Mesodermal cell (in vitro differentiated cells): ENCODE results near the gene DOLPP1. TPM values are rescaled to one million over a fixed set of nuclear protein-coding genes. Genes with fewer than 3 reads are reported as not detected.
A peak's percentile ranks its signal among the peaks of the same experiment; 100 is the strongest.
"Not testable (repeated sequence)": the region's sequence is repeated elsewhere in the genome, so short reads cannot be mapped to it uniquely, and the experiment has no call there.

Source experiments
- H3K27ac ChIP-seq: 2 replicates; pipeline ENCODE4 v1.7.0; 2013; ENCODE audit warnings: mild to moderate bottlenecking, low read depth, low read length, moderate library complexity; ENCODE audit not compliant: severe bottlenecking
- H3K36me3 ChIP-seq: 2 replicates; pipeline ENCODE4 v1.7.1; 2013; ENCODE audit warnings: mild to moderate bottlenecking, low read length, moderate library complexity; ENCODE audit not compliant: control insufficient read depth, insufficient read depth
- H3K4me1 ChIP-seq: one replicate; pipeline ENCODE4 v1.7.1; 2013; ENCODE audit warnings: mild to moderate bottlenecking, low read length; ENCODE audit not compliant: insufficient read depth, control insufficient read depth, poor library complexity, severe bottlenecking
- H3K4me3 ChIP-seq: 2 replicates; pipeline ENCODE4 v1.7.0; 2013; ENCODE audit warnings: low read length, control low read depth, mild to moderate bottlenecking; ENCODE audit not compliant: insufficient read depth, poor library complexity, severe bottlenecking; ENCODE audit errors: extremely low read depth
- H3K9me3 ChIP-seq: 2 replicates; pipeline ENCODE4 v1.7.1; 2013; ENCODE audit warnings: mild to moderate bottlenecking, low read length, moderate library complexity; ENCODE audit not compliant: control insufficient read depth
- WGBS, 2 experiments: methylation state at CpG; one replicate each; pipeline ENCODE4 v1.1.5; 2013; ENCODE audit warnings: missing lambda C conversion rate in 2 of 2; ENCODE audit not compliant: insufficient coverage in 2 of 2; 5-methylcytosine and 5-hydroxymethylcytosine counted together
- polyA plus RNA-seq, 2 experiments: library from polyadenylated mRNA; stranded (reverse); fragments of 50-300 nt; gene quantifications; one replicate each; pipeline ENCODE4 v1.2.3, GENCODE V29; 2013

The DOLPP1 gene, protein sequence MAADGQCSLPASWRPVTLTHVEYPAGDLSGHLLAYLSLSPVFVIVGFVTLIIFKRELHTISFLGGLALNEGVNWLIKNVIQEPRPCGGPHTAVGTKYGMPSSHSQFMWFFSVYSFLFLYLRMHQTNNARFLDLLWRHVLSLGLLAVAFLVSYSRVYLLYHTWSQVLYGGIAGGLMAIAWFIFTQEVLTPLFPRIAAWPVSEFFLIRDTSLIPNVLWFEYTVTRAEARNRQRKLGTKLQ
- polyA plus RNA-seq (2013, experiment 1 of 2) = 18.4 TPM
- polyA plus RNA-seq (2013, experiment 2 of 2) = 14.8 TPM

GRCh38 chr9:129080601-129081387 lies at the start of gene DOLPP1:
DOLPP1 (plus strand) TSS chr9:129081111; CDS start chr9:129081132, 21 bp downstream.
- H3K4me1 ChIP-seq = no peaks in the 10 kb centered on the region
- no peaks in the 10 kb centered on the region for H3K9me3 ChIP-seq
- 0 to 1% methylated on average over 54 to 64 of the region's 70 CpGs for WGBS, 2 experiments
- no peaks in the 10 kb centered on the region for H3K36me3 ChIP-seq
- H3K4me3 ChIP-seq = peak within 1 kb of the TSS; percentile 69
- H3K27ac ChIP-seq = peak within 1 kb of the TSS; percentile 75

DNA sequence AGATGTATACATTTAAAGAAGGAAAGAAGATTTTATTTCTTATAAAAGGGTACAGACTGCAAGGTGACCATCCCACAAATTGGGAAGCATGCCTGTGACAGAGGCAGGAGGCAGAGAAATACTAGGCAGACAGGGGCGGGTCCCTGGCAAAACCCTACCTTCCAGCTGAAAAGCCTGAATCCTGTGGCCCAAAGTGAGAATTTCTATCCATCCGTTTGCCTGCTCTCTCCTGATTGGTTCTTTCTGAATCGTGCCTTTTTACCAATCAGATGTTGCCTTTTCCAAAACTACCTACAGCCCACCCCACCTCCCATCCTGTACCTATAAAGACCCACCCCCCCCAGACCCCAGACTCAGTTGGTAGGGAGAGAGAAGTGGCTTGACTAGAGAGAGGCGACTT lies 49.4 kb upstream of the DOLPP1 start:
- Histone ChIP-seq H3K4me1 (peaks cover 6% of the 10 kb centered on the region), H3K36me3 (no peaks in the 10 kb centered on the region), H3K4me3 (no peak overlapping the region), H3K27ac (no peak overlapping the region), H3K9me3 (no peaks in the 10 kb centered on the region)
- WGBS, 2 experiments = 66 to 78% methylated on average over 3 to 4 of the region's 4 CpGs

DNA sequence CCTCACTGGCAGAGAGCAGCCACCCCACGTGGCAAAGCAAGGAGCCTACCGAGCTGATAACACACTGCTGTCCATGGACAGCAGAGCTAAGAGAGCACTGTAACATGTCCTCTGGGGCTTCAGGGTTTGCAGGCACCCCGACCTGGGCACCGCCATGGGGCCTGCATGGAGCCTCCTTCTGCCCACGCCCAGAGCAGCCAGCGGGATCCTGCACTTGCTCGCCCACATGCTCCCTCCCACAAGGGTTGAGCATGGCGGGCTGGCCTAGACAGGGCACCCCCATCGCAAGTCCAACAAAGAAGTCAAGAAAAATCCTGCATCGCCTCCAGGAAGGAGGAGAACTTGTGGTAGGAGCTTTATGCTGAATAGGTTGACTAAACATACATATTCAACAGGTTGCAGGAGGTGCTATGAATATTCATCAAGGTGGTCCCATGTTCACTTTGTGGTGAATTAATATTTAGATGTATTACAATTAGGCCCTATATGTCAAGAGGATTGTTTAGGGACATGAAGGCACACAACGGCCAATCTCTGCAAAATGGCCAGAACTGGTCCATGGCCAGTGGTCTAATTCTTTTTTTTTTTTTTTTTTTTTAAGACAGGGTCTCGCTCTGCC lies 48.3 kb upstream of the DOLPP1 start:
- Histone ChIP-seq H3K36me3 (no peaks in the 10 kb centered on the region), H3K9me3 (no peaks in the 10 kb centered on the region), H3K4me3 (no peak overlapping the region), H3K27ac (no peak overlapping the region), H3K4me1 (peaks cover 6% of the 10 kb centered on the region)
- WGBS, 2 experiments = 90 to 96% methylated on average over 8 to 10 of the region's 12 CpGs

DNA sequence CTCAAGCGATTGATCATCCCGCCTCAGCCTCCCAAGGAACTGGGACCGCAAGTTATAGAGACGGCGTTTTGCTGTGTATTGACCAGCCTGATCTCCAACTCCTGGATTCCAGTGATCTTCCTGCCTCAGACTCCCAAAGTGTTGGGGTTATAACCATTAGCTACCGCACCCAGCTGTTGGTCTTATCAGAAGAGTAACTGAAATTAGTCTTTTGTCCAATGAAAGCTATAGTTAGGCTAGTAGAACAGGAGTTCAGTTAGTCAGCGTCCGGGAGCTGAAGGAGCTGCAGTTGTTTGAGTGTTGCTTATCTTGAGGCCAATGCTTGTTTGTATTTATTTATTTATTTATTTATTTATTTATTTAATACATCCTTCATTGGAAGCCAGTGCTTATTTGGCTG lies 47.7 kb upstream of the DOLPP1 start:
- no peak overlapping the region for H3K4me3 ChIP-seq

DNA sequence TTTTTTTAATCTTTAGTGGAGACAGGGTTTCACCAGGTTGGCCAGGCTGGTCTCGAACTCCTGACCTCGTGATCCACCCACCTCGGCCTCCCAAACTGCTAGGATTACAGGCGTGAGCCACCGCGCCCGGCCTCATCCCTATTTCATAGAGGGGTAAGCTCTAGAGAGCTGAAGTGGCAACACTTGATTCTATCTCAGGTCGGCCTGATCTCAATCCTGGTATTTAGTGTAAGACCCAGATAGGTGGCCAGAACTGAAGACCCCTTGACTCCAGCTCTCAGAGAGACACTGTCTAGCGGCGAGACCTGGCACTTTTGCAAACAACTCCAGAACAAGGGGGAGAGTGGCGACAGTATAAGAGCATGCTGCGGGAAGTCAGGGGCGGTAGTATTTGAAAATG lies 45.1 kb upstream of the DOLPP1 start:
- not testable (repeated sequence) for H3K4me3 ChIP-seq, H3K36me3 ChIP-seq, H3K9me3 ChIP-seq
- Histone ChIP-seq H3K4me1 (peaks cover 14% of the 10 kb centered on the region), H3K27ac (peak overlapping the region; percentile 59)
- 81 to 82% methylated on average over 12 to 13 of the region's 13 CpGs for WGBS, 2 experiments

More for the DNA sequence above, 47.7 kb upstream of the DOLPP1 start:
- peaks cover 11% of the 10 kb centered on the region for H3K4me1 ChIP-seq
- no peak overlapping the region for H3K27ac ChIP-seq
- no peaks in the 10 kb centered on the region for H3K9me3 ChIP-seq
- H3K36me3 ChIP-seq = no peaks in the 10 kb centered on the region
- WGBS, 2 experiments = 90 to 97% methylated on average over 6 of the region's 8 CpGs

GRCh38 chr9:129036241-129036922 lies 44.5 kb upstream of the DOLPP1 start, which contains the start of gene MIGA2:
MIGA2 (plus strand) TSS chr9:129036626; CDS start chr9:129040595, 3,969 bp downstream.
- Histone ChIP-seq H3K4me3 (peak within 1 kb of the TSS; percentile 95), H3K4me1 (peaks cover 14% of the 10 kb centered on the region), H3K9me3 (no peaks in the 10 kb centered on the region), H3K27ac (peak within 1 kb of the TSS; percentile 59), H3K36me3 (peaks cover 4% of the 10 kb centered on the region)
- 1 to 2% methylated on average over 43 to 44 of the region's 49 CpGs for WGBS, 2 experiments

DNA sequence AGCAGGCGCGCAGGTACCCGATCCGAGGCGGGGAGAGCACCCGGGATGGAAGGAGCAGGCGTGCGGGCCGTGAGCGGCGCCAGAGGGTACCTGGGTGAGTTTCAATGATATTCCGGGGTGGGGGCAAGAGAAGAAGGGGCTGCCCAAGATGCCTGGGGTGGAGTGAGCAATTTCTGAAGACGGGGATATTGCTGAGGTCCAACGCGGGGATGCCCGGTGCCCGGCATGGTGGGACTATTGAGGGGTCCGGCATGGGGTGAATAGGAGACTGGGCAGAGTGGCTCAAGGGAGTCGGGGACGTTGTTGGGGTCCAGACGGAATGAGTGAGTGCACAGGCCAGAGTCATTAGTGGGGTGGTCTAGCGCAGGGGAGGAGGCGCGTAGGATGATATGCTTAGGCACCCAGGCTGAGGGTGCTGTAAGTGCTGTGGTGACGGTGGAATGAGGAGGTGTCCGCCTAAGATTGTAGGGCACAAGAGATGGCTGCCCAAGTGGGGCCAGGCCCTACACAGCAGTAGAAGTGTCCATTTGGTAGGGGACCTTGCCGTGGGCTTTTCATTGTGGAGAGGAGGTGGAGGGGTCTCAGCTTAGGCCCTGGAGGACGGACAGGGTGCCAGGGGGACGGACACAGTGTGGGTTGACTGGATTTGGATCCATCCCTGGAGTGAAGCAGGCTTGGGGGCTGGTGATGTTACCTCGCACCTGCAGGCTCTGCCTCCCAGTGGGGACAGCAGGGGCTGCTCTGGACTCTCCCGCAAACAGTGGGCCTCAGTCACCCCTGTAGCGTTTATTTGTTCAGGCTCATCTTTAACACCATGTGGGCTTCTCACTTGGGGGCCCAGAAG lies 43.8 kb upstream of the DOLPP1 start:
- H3K9me3 ChIP-seq = no peaks in the 10 kb centered on the region
- no peak overlapping the region for H3K27ac ChIP-seq
- 19 to 24% methylated on average over 26 to 31 of the region's 32 CpGs for WGBS, 2 experiments
- H3K4me3 ChIP-seq = peak overlapping the region; percentile 95
- H3K36me3 ChIP-seq = peaks cover 12% of the 10 kb centered on the region
- H3K4me1 ChIP-seq = peaks cover 14% of the 10 kb centered on the region

DNA sequence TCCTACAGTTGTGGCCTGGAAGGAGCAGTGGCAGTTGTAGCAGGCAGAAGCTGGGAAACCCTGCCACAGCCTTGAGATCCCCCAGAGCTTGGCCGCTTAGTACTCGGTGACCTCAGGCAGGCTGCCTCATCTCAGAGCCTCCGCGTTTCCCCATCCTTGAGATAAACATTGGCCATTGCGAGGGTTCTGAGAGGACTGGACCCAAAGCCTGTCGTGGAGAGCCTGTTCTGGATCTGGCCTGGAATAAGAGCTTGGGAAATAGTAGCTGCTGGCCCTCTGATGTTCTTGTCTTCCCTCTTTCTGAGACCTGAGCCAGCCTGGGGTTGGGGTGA lies 43.2 kb upstream of the DOLPP1 start:
- WGBS, 2 experiments = 73 to 90% methylated on average over 6 of the region's 6 CpGs

DNA sequence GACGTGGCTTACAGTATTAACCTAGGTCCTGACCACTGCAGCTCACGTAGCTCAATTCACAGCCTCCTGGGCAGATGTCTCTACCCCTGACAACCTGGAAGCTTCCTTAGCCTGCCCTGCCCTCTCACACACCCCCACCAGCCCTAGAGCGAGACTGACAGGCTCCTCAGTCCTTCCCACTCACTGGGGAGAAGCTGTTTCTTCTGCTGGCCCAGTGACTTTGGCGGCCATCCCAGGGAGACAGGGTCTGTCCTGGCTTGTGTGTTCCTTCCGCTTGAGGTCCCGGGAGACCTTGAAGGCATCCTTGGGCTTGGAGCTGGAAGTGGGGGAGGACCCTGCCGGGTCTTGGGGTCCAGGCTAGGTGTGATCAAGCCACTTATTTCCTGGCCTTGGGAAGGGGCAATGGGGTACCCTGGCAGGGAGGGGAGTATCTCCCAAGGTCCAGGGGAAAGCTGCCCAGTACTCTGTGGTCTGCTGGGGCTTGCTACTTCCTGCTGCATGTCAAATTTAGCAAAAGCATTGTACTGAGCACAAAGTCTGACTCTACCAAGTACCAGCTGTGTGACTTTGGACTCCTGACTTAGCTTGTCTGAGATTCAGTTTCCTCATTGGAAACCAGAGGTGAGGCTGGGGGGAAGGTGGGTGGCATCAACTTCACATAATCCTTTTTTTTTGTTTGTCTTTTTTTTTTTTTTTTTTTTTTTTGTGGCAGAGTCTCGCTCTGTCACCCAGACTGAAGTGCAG lies 42.6 kb upstream of the DOLPP1 start:
- Histone ChIP-seq H3K4me1 (peaks cover 14% of the 10 kb centered on the region), H3K9me3 (no peaks in the 10 kb centered on the region), H3K4me3 (peak overlapping the region; percentile 95)

More for the DNA sequence above, 43.2 kb upstream of the DOLPP1 start:
- Histone ChIP-seq H3K4me1 (peaks cover 14% of the 10 kb centered on the region), H3K27ac (no peak overlapping the region), H3K9me3 (no peaks in the 10 kb centered on the region), H3K36me3 (peaks cover 16% of the 10 kb centered on the region), H3K4me3 (peak overlapping the region; percentile 95)

More for the DNA sequence above, 42.6 kb upstream of the DOLPP1 start:
- 96 to 97% methylated on average over 4 of the region's 8 CpGs for WGBS, 2 experiments
- H3K36me3 ChIP-seq = peaks cover 16% of the 10 kb centered on the region
- no peak overlapping the region for H3K27ac ChIP-seq
